ENCODE data around the gene PROK2.
A peak's percentile ranks its signal among the peaks of the same experiment; 100 is the strongest.

The PROK2 gene

DNA sequence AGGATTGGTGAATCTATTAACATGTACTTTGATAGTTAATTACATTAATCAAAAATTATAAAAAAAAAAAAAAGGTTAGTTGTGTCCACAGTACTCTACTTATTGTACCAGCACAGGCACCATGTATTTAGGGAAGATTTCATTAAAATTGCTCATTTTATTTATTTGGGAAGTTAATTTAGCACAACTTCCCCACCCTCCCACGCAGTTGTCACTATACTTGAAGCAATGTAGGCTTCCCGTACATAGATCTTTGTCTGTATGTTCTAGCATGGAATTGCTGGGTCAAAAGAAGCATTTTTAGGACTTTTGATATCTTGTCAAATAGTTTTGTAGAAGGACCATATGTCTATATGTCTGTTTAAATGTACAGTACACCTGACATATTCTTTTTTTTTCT, 26.9 kb downstream of the PROK2 start:
- Histone ChIP-seq H3K4me3 (ENCODE audit: low read length in 2 of 2) (no peak overlapping the region), H3K4me1 (ENCODE audit: control insufficient read depth in 2 of 2, insufficient read depth in 1 of 2, low read depth in 1 of 2, low read length in 2 of 2) (peaks cover 0 to 4% of the 10 kb centered on the region in 2 donors), H2BK15ac (ENCODE audit: low read length) (no peak overlapping the region), H4K91ac (ENCODE audit: low read depth, low read length, poor library complexity) (no peak overlapping the region), H3K9ac (ENCODE audit: low read depth, low read length, poor library complexity) (no peak overlapping the region), H3K23ac (ENCODE audit: low read depth, low read length, poor library complexity) (no peak overlapping the region), H3K27ac (replicated peaks; ENCODE audit: low read length) (no peak overlapping the region), H2BK12ac (ENCODE audit: low read length) (no peak overlapping the region), H3K4me2 (ENCODE audit: insufficient read depth, low read length, poor library complexity, severe bottlenecking) (no peak overlapping the region), H2BK5ac (ENCODE audit: low read length) (no peak overlapping the region), H3K27me3 (ENCODE audit: control insufficient read depth in 3 of 3, insufficient read depth in 3 of 3, low read depth in 1 of 3, low read length in 3 of 3) (peaks cover 6 to 64% (median 23%) of the 10 kb centered on the region in 3 experiments), H3K4ac (ENCODE audit: low read length) (no peak overlapping the region), H3K14ac (ENCODE audit: low read length) (no peak overlapping the region), H3K18ac (ENCODE audit: low read length) (no peak overlapping the region), H2AK5ac (ENCODE audit: low read depth, low read length) (no peak overlapping the region), H3K36me3 (replicated peaks in 1 of 2; ENCODE audit: control insufficient read depth in 2 of 2, insufficient read depth in 2 of 2, low read length in 2 of 2) (no peaks in the 10 kb centered on the region), H3K79me1 (ENCODE audit: low read depth, low read length) (no peaks in the 10 kb centered on the region), H4K8ac (ENCODE audit: low read depth, low read length) (no peak overlapping the region), H3K9me3 (replicated peaks in 1 of 2; ENCODE audit: control insufficient read depth in 2 of 2, insufficient read depth in 1 of 2, low read depth in 1 of 2, low read length in 2 of 2) (no peaks in the 10 kb centered on the region), H2BK120ac (ENCODE audit: low read depth, low read length) (no peak overlapping the region), H2AFZ (ENCODE audit: low read length) (no peak overlapping the region)
- DNase-seq (ENCODE audit: low spot score) = no peak
- no CpG with 5 or more reads among the region's 2 CpGs for WGBS, 2 donors (ENCODE audit: extremely low coverage in 2 of 2, insufficient read length in 2 of 2, insufficient replicate concordance in 1 of 2)

DNA sequence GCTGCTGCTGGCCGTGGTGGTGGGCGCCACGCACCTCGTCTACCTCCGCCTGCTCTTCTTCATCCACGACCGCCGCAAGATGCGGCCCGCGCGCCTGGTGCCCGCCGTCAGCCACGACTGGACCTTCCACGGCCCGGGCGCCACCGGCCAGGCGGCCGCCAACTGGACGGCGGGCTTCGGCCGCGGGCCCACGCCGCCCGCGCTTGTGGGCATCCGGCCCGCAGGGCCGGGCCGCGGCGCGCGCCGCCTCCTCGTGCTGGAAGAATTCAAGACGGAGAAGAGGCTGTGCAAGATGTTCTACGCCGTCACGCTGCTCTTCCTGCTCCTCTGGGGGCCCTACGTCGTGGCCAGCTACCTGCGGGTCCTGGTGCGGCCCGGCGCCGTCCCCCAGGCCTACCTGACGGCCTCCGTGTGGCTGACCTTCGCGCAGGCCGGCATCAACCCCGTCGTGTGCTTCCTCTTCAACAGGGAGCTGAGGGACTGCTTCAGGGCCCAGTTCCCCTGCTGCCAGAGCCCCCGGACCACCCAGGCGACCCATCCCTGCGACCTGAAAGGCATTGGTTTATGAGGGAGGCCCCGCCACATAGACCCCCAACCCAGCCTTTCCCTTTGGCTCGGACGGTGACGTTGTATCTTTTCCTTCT, 30.2 kb downstream of the PROK2 start:
- Histone ChIP-seq H4K91ac (ENCODE audit: low read depth, low read length, poor library complexity) (no peak overlapping the region), H3K18ac (ENCODE audit: low read length) (peak overlapping the region; percentile 100), H2AFZ (ENCODE audit: low read length) (peak overlapping the region; percentile 93), H2BK12ac (ENCODE audit: low read length) (peak overlapping the region; percentile 75), H3K4ac (ENCODE audit: low read length) (no peak overlapping the region), H3K4me2 (ENCODE audit: insufficient read depth, low read length, poor library complexity, severe bottlenecking) (peak overlapping the region; percentile 99), H3K79me1 (ENCODE audit: low read depth, low read length) (no peaks in the 10 kb centered on the region), H3K9ac (ENCODE audit: low read depth, low read length, poor library complexity) (peak overlapping the region; percentile 63), H2BK5ac (ENCODE audit: low read length) (no peak overlapping the region), H3K36me3 (replicated peaks in 1 of 2; ENCODE audit: control insufficient read depth in 2 of 2, insufficient read depth in 2 of 2, low read length in 2 of 2) (no peaks in the 10 kb centered on the region), H4K8ac (ENCODE audit: low read depth, low read length) (peak overlapping the region; percentile 31), H3K14ac (ENCODE audit: low read length) (peak overlapping the region; percentile 75), H3K23ac (ENCODE audit: low read depth, low read length, poor library complexity) (no peak overlapping the region), H3K27me3 (ENCODE audit: control insufficient read depth in 3 of 3, insufficient read depth in 3 of 3, low read depth in 1 of 3, low read length in 3 of 3) (peaks cover 8 to 80% (median 39%) of the 10 kb centered on the region in 3 experiments), H3K9me3 (replicated peaks in 1 of 2; ENCODE audit: control insufficient read depth in 2 of 2, insufficient read depth in 1 of 2, low read depth in 1 of 2, low read length in 2 of 2) (no peaks in the 10 kb centered on the region), H2BK15ac (ENCODE audit: low read length) (peak overlapping the region; percentile 89), H3K27ac (replicated peaks; ENCODE audit: low read length) (no peak overlapping the region), H3K4me3 (ENCODE audit: low read length in 2 of 2) (peak overlapping the region in 1 of 2 donors; percentile 98), H3K4me1 (ENCODE audit: control insufficient read depth in 2 of 2, insufficient read depth in 1 of 2, low read depth in 1 of 2, low read length in 2 of 2) (peaks cover 0 to 4% of the 10 kb centered on the region in 2 donors), H2AK5ac (ENCODE audit: low read depth, low read length) (peak overlapping the region; percentile 32), H2BK120ac (ENCODE audit: low read depth, low read length) (no peak overlapping the region)
- no CpG with 5 or more reads among the region's 65 CpGs for WGBS, 2 donors (ENCODE audit: extremely low coverage in 2 of 2, insufficient read length in 2 of 2, insufficient replicate concordance in 1 of 2)
- no peak for DNase-seq (ENCODE audit: low spot score)

DNA sequence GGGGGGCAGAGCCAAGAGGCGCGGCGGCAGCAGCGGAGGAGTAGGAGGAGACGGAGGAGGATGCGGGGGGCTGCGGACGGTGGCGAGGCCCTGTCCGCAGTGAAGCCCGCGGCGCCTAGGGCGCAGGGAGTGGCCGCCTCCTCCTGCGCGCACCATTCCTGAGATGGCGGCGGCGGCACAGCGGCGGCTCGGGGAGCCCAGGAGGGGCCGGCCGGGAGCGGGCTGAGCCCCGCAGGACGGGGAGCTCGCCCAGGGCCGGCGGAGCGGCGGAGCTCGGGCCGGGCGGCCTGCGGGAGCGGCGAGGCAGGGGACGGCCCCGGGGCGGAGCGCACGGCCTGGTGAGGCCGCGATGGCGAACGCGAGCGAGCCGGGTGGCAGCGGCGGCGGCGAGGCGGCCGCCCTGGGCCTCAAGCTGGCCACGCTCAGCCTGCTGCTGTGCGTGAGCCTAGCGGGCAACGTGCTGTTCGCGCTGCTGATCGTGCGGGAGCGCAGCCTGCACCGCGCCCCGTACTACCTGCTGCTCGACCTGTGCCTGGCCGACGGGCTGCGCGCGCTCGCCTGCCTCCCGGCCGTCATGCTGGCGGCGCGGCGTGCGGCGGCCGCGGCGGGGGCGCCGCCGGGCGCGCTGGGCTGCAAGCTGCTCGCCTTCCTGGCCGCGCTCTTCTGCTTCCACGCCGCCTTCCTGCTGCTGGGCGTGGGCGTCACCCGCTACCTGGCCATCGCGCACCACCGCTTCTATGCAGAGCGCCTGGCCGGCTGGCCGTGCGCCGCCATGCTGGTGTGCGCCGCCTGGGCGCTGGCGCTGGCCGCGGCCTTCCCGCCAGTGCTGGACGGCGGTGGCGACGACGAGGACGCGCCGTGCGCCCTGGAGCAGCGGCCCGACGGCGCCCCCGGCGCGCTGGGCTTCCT, 31.0 kb downstream of the PROK2 start, which contains the start of gene GPR27:
Gene GPR27 (plus strand): TSS at position 155 of the 909 bp plus-strand sequence. CDS start 195 bp downstream, at position 350.
- peak within 1 kb of the TSS; percentile 100 for H3K18ac ChIP-seq (ENCODE audit: low read length)
- H2BK15ac ChIP-seq (ENCODE audit: low read length) = peak within 1 kb of the TSS; percentile 89
- peak within 1 kb of the TSS; percentile 97 for H3K4ac ChIP-seq (ENCODE audit: low read length)
- no peaks in the 10 kb centered on the region for H3K9me3 ChIP-seq (replicated peaks in 1 of 2; ENCODE audit: control insufficient read depth in 2 of 2, insufficient read depth in 1 of 2, low read depth in 1 of 2, low read length in 2 of 2)
- peak within 1 kb of the TSS; percentile 87 for H2BK12ac ChIP-seq (ENCODE audit: low read length)
- no peaks in the 10 kb centered on the region for H3K36me3 ChIP-seq (replicated peaks in 1 of 2; ENCODE audit: control insufficient read depth in 2 of 2, insufficient read depth in 2 of 2, low read length in 2 of 2)
- H3K4me3 ChIP-seq (ENCODE audit: low read length in 2 of 2) = peak within 1 kb of the TSS; percentile 62 to 98
- H3K9ac ChIP-seq (ENCODE audit: low read depth, low read length, poor library complexity) = peak within 1 kb of the TSS; percentile 98
- no peak within 1 kb of the TSS for H3K27ac ChIP-seq (replicated peaks; ENCODE audit: low read length)
- H3K27me3 ChIP-seq (ENCODE audit: control insufficient read depth in 3 of 3, insufficient read depth in 3 of 3, low read depth in 1 of 3, low read length in 3 of 3) = peaks cover 8 to 79% (median 39%) of the 10 kb centered on the region in 3 experiments
- peak within 1 kb of the TSS; percentile 98 for H3K23ac ChIP-seq (ENCODE audit: low read depth, low read length, poor library complexity)
- H2AFZ ChIP-seq (ENCODE audit: low read length) = peak within 1 kb of the TSS; percentile 93
- H4K8ac ChIP-seq (ENCODE audit: low read depth, low read length) = peak within 1 kb of the TSS; percentile 89
- H3K4me1 ChIP-seq (ENCODE audit: control insufficient read depth in 2 of 2, insufficient read depth in 1 of 2, low read depth in 1 of 2, low read length in 2 of 2) = peaks cover 0 to 4% of the 10 kb centered on the region in 2 donors
- H3K14ac ChIP-seq (ENCODE audit: low read length) = peak within 1 kb of the TSS; percentile 76
- no CpG with 5 or more reads among the region's 131 CpGs for WGBS, 2 donors (ENCODE audit: extremely low coverage in 2 of 2, insufficient read length in 2 of 2, insufficient replicate concordance in 1 of 2)
- H3K79me1 ChIP-seq (ENCODE audit: low read depth, low read length) = no peaks in the 10 kb centered on the region
- no peak for DNase-seq (ENCODE audit: low spot score)
- H2BK120ac ChIP-seq (ENCODE audit: low read depth, low read length) = peak within 1 kb of the TSS; percentile 87
- H2AK5ac ChIP-seq (ENCODE audit: low read depth, low read length) = peak within 1 kb of the TSS; percentile 32
- H3K4me2 ChIP-seq (ENCODE audit: insufficient read depth, low read length, poor library complexity, severe bottlenecking) = peak within 1 kb of the TSS; percentile 99
- H2BK5ac ChIP-seq (ENCODE audit: low read length) = peak within 1 kb of the TSS; percentile 17
- H4K91ac ChIP-seq (ENCODE audit: low read depth, low read length, poor library complexity) = peak within 1 kb of the TSS; percentile 89
